ENCODE data around the gene FBXO47.

GRCh38 chr17:38978180-38978579, 11.0 kb upstream of the FBXO47 start:
- no peak for TF ChIP-seq CTCF (IDR thresholded peaks at IDR 0.05)
- no peak for TF ChIP-seq POLR2AphosphoS5 (IDR thresholded peaks at IDR 0.05)
- no peak for TF ChIP-seq POLR2A (IDR thresholded peaks at IDR 0.05)
- no peak for TF ChIP-seq EP300 (IDR thresholded peaks at IDR 0.05)
